Panc1 (cell line): Measurements from ENCODE around the gene CYP27C1. TPM values are rescaled to one million over a fixed set of nuclear protein-coding genes. Genes with fewer than 3 reads are reported as not detected.

Experiments used
- ATAC-seq: fragments of 200-7000 bp; cut with Tn5 transposase; 2 replicates; pipeline ENCODE4 v1.9.1; 2020; ENCODE audit warnings: mild to moderate bottlenecking, moderate library complexity
- BruUV-seq: library from RNA; stranded (reverse); fragments of 400-500 nt; replicated peaks from 2 replicates; lab custom pipeline; 2021; lab: Mats Ljungman, UMichigan
- CTCF ChIA-PET: fragments of 300-600 bp; sonication (Branson Sonifier 250); formaldehyde crosslinking; loops from one replicate; lab custom pipeline; 2022; ENCODE audit warnings: antibody characterized with exemption; lab: Charles Lee
- POLR2A ChIA-PET: fragments of 300-600 bp; sonication (Branson Sonifier 250); formaldehyde crosslinking; loops from one replicate; lab custom pipeline; 2022; ENCODE audit warnings: antibody characterized with exemption; lab: Charles Lee
- DNase-seq: peaks from one replicate; pipeline ENCODE4 v3.0.0-alpha.2; 2010; ENCODE audit warnings: low read depth, low spot score
- H3K27ac ChIP-seq: 2 replicates; pipeline ENCODE4 v1.5.1; 2011; ENCODE audit warnings: mild to moderate bottlenecking, low read length, inconsistent platforms
- H3K27me3 ChIP-seq: fragments of 200-500 bp; sonication (Bioruptor generic); 2 replicates; pipeline ENCODE4 v1.6.0; 2014; ENCODE audit warnings: low read length, inconsistent platforms; ENCODE audit not compliant: control insufficient read depth, insufficient read depth
- H3K36me3 ChIP-seq: fragments of 200-500 bp; sonication (Bioruptor generic); 2 replicates; pipeline ENCODE4 v1.5.1; 2014; ENCODE audit warnings: inconsistent platforms, mild to moderate bottlenecking, low read length, moderate library complexity; ENCODE audit not compliant: control insufficient read depth, insufficient read depth
- H3K4me1 ChIP-seq: 2 replicates; pipeline ENCODE4 v1.5.1; 2011; ENCODE audit warnings: inconsistent platforms, mild to moderate bottlenecking, low read length, moderate library complexity; ENCODE audit not compliant: control insufficient read depth, insufficient read depth
- H3K4me3 ChIP-seq, 2 experiments: 2 replicates each; pipeline ENCODE4 v1.5.1; 2011 to 2012; ENCODE audit warnings: low read depth in 2 of 2, low read length in 2 of 2, mild to moderate bottlenecking in 2 of 2, inconsistent platforms in 1 of 2, moderate library complexity in 1 of 2
- H3K9me3 ChIP-seq: fragments of 200-500 bp; sonication (Bioruptor generic); 2 replicates; pipeline ENCODE4 v1.5.1; 2014; ENCODE audit warnings: low read depth, mild to moderate bottlenecking, inconsistent platforms, low read length, moderate library complexity; ENCODE audit not compliant: control insufficient read depth, insufficient read depth
- CTCF ChIP-seq: fragments of 450-650 bp; IDR thresholded peaks from 2 replicates; pipeline ENCODE4 v1.5.1; 2017; ENCODE audit warnings: mild to moderate bottlenecking
- POLR2AphosphoS5 ChIP-seq: IDR thresholded peaks from 2 replicates; pipeline ENCODE4 v1.6.1; 2012; ENCODE audit warnings: mild to moderate bottlenecking, low read depth, low read length, moderate library complexity
- REST ChIP-seq, 2 experiments: IDR thresholded peaks; 2 replicates each; pipeline ENCODE4 v1.6.1; 2011 to 2012; ENCODE audit warnings: low read depth in 2 of 2, control low read depth in 1 of 2, low read length in 1 of 2, mild to moderate bottlenecking in 1 of 2, moderate library complexity in 1 of 2; ENCODE audit not compliant: insufficient read depth in 1 of 2
- SIN3A ChIP-seq: IDR thresholded peaks from 2 replicates; pipeline ENCODE4 v1.6.1; 2012; ENCODE audit warnings: low read depth, mild to moderate bottlenecking, low read length, moderate library complexity, borderline replicate concordance; ENCODE audit not compliant: insufficient read depth
- TCF7L2 ChIP-seq: IDR thresholded peaks from 2 replicates; pipeline ENCODE4 v1.6.1; 2011; ENCODE audit warnings: mild to moderate bottlenecking, low read depth, low read length, inconsistent platforms
- in situ Hi-C: cut with HindIII; loops from 2 replicates; pipeline ENCODE4 v1.10.0; 2016; ENCODE audit warnings: low sequenced_read_pairs, low pct_unique_long_range_greater_than_20kb
- intact Hi-C: fragments of 100-400 bp; cut with micrococcal nuclease; formaldehyde crosslinking; loops from one replicate; pipeline ENCODE4 v1.10.0; 2022; ENCODE audit not compliant: unreplicated experiment
- total RNA-seq: library from RNA; stranded (reverse); gene quantifications from one replicate; pipeline ENCODE4 v1.2.1, GENCODE V29; 2021; ENCODE audit not compliant: unreplicated experiment

CYP27C1 gene
- total RNA-seq, 1 experiment from 2014 or later = 5.7 TPM

DNA sequence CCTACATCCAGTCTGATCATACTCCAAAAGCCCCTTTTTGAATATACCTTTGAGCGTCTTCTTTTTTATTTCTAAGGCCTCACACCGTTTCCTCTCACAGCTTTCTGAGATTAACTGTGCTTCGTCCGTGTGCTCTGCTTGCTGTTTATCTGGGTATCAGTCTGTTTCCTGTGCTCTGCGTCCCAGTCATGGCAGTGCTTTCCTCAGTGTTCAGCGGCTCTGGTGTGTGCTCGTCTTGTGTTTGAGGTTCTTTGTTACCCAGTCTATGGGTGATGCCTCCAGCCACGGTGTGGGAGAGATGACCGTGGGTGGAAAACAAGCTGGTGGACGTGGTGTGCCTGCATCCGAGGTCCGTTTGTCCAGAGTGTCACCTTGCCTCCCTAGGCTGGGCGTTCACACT is 79.6 kb downstream of the CYP27C1 start:
- BruUV-seq = no TSS peak
- in situ Hi-C loops = no loop called here
- Histone ChIP-seq H3K27me3 (no peaks in the 10 kb centered on the region), H3K27ac (no peak overlapping the region), H3K9me3 (no peaks in the 10 kb centered on the region), H3K4me1 (no peaks in the 10 kb centered on the region), H3K36me3 (no peaks in the 10 kb centered on the region), H3K4me3 (no peak overlapping the region)
- ChIA-PET POLR2A (no interaction called here), CTCF (no interaction called here)
- DNase-seq = no peak
- intact Hi-C loops = no loop called here
- TF ChIP-seq REST (IDR thresholded peaks at IDR 0.05; ENCODE audit: insufficient read depth in 1 of 2, low read depth in 2 of 2, low read length in 1 of 2) (no peak), CTCF (no peak), POLR2AphosphoS5 (no peak), SIN3A (no peak), TCF7L2 (no peak)
- no peak for ATAC-seq

DNA sequence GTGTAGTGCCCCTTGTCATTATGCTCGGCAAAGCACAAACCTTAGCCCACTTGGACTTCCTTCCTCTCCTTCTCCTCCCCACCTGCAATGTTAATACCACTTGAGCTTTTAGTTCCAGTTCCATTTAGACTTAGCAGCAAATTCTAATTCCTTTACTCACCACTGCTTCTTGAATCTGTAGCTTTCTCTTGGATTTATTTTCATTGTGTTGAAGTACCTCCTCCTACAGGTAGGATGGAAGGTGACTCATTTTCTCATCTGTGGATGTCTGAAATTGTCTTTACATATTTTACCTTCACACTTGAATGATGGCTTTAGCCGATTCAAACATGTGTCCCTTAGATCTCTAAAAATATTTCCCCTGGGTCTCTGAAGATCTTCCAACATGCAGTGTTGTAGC is 80.3 kb downstream of the CYP27C1 start:
- POLR2A ChIA-PET = interaction anchor here (0.7 kb wide), 1 partner anchor 571 kb away, joined by 4 read pairs; no protein-coding TSS in a partner anchor
- CTCF ChIA-PET = no interaction called here
- in situ Hi-C loops (no loop called here), intact Hi-C loops (no loop called here)
- no peak for ATAC-seq
- TF ChIP-seq TCF7L2 (no peak), CTCF (no peak), REST (IDR thresholded peaks at IDR 0.05; ENCODE audit: insufficient read depth in 1 of 2, low read depth in 2 of 2, low read length in 1 of 2) (no peak), POLR2AphosphoS5 (no peak), SIN3A (no peak)
- H3K4me1 ChIP-seq = no peaks in the 10 kb centered on the region
- no TSS peak for BruUV-seq
- H3K4me3 ChIP-seq = no peak overlapping the region
- no peak overlapping the region for H3K27ac ChIP-seq
- DNase-seq = no peak
- H3K9me3 ChIP-seq = no peaks in the 10 kb centered on the region
- no peaks in the 10 kb centered on the region for H3K27me3 ChIP-seq
- H3K36me3 ChIP-seq = no peaks in the 10 kb centered on the region
